ENCODE measurements around the gene MGLL. TPM values are rescaled to one million over a fixed set of nuclear protein-coding genes. Genes with fewer than 3 reads are reported as not detected.
A peak's percentile ranks its signal among the peaks of the same experiment; 100 is the strongest.

MGLL gene
- total RNA-seq, 4 donors from 2014 or later = 58.9 to 129 (median 96.3) TPM

DNA sequence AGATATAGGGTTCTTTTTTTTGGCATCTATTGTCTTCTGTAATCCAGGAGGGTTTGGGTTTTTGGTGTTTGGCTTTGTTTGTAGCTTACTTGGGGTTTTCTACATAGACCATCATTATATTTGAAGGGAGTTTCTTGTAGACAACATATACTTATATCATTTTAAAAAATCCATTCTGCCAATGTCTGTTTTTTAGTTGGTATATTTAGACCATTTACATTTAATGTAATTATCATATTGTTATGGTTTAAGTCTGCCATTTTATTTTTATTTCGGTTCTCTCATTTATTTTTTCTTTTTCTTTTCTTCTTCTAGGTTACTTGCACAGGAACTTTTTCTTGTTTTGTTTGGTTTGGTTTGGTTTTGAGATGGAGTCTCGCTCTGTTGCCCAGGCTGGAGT lies 5.5 kb upstream of the MGLL start:
- DNase-seq (ENCODE audit: low spot score) (no peak), ATAC-seq (ENCODE audit: low FRiP score) (no peak)
- TF ChIP-seq, protein P1, sequence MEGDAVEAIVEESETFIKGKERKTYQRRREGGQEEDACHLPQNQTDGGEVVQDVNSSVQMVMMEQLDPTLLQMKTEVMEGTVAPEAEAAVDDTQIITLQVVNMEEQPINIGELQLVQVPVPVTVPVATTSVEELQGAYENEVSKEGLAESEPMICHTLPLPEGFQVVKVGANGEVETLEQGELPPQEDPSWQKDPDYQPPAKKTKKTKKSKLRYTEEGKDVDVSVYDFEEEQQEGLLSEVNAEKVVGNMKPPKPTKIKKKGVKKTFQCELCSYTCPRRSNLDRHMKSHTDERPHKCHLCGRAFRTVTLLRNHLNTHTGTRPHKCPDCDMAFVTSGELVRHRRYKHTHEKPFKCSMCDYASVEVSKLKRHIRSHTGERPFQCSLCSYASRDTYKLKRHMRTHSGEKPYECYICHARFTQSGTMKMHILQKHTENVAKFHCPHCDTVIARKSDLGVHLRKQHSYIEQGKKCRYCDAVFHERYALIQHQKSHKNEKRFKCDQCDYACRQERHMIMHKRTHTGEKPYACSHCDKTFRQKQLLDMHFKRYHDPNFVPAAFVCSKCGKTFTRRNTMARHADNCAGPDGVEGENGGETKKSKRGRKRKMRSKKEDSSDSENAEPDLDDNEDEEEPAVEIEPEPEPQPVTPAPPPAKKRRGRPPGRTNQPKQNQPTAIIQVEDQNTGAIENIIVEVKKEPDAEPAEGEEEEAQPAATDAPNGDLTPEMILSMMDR (IDR thresholded peaks at IDR 0.05) = no peak

DNA sequence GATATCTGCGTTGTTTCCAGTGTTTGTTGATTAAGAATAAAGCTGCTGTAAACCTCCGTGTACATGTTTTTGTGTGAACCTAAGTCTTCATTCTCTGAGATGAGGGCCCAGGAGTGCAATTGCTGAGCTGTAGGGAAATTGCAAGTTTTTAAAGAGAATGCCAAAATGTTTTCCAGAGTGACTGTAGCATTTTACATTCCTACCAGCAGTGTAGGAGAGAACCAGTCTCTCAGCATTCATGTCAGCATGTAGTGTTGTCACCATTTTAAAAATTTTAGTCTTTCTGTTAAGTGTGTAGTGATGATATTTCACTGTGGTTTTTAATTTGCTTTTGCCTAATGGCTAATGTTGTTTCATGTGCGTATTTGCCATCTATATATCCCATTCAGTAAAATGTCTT lies 3.4 kb upstream of the MGLL start:
- DNase-seq (ENCODE audit: low spot score) (no peak), ATAC-seq (ENCODE audit: low FRiP score) (no peak)
- TF ChIP-seq, protein P1 (IDR thresholded peaks at IDR 0.05) = no peak

DNA sequence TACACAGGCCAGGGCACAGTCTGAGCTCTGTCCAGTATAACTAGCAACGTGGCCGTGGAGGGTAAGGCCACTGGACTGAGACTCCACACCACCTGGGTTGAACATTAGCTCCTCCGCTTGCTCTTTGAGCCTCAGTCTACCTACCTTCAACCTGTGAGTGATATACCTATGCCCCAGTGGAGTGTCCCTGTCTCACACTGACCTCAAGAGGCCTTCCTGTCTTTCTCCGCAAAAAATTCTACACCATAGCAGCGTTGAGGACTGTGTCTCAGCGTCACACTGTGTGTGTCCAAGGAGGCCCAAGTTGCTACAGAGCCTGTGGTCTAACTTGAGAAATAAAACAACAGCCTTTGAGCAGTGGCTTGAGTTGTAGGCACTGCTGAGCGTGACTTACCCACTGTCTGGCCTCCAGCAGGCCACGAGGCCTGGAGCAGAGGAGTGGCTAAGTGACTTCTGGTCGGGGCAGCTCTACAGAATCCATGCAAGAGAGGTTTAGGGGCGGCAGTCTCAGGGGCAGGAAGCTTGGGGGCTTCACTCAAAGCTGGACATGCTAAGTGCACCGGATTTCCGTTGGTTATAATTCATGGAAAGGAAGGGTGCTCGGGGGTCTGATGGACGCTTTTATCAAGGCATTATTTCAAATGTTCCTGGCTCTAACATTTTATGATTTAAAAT lies 2.0 kb upstream of the MGLL start:
- ATAC-seq (ENCODE audit: low FRiP score) (no peak), DNase-seq (ENCODE audit: low spot score) (no peak)
- TF ChIP-seq, protein P1 (IDR thresholded peaks at IDR 0.05) = no peak

DNA sequence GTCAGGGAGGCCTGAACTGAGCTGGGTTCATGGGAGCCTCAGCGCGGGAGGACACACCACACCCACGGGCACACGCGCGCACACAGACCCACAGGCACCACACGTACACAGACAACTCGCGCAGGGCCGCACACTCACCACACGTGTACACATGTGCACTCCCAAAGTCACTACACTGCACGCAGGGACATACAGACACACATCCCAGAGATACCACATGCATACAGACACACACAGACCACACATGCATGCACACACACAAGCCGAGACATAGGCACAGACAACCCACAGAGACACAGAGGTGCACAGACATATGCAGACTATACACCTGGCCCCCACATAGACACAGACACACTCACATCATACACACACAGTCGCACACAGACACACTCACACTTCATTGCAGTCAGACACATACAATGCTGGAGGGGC lies 1.1 kb upstream of the MGLL start:
- DNase-seq (ENCODE audit: low spot score) (no peak), ATAC-seq (ENCODE audit: low FRiP score) (no peak)
- TF ChIP-seq, protein P1 (IDR thresholded peaks at IDR 0.05) = no peak

DNA sequence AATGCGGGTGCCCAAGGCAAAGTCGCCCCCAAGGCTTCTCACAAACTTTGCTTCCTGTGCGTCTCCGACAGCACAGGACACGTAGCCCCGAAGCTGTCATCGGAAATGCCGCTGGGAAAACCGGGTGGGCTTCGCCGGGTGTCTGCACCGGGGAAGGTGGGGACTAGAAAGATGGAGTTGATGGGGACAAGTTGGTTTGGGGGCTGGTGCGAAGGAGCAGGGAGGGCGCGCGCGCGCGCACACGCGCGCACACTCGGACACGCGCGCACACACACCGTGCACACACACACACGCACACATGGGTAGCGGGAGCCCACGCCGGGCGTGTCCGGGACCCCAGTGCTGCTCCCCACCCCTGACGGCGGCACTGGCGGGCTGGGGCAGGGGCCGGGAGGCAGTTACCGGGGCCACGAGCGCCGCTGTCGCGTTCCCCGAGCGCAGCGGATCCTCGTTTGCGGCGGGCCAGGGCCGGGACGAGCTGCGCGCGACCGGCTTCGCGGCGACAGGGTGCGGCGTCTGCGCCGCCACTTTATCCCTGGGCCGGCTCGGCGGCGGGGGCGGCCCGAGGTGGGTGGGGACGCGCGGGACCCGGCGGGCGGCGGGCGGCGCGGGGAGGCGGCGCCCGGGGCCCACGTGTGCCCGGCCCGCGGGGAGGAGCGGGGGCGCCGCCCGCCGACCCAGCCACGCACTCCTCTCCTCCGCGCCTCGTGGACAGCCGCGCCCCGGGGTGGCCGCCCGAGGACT lies 539 bp upstream of the MGLL start:
- no peak for DNase-seq (ENCODE audit: low spot score)
- TF ChIP-seq, protein P1 (IDR thresholded peaks at IDR 0.05) = no peak
- ATAC-seq (ENCODE audit: low FRiP score) = peak; percentile 61

DNA sequence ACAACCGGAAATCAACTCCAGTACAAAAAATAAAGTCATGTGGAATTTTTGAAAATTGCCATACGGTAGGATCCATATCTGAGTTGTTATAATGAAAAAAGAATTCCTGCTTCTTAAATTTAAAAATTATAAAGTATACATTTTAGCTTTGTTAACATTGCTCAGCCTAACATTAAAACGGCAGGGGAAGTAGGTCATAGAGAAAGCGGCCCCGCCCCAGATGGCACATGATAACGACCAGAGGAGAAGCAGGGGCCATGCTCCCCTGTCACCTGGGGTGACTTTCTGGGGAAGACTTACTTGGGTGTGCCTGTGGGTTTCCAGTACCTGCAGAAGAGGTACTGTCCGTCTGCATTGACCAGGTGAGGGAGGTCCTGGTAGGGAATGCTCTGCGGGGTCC lies 921 bp downstream of the MGLL start:
- TF ChIP-seq, protein P1 (IDR thresholded peaks at IDR 0.05) = no peak
- DNase-seq (ENCODE audit: low spot score) (no peak), ATAC-seq (ENCODE audit: low FRiP score) (no peak)
